CD4-positive, alpha-beta memory T cell (primary cell): ENCODE data around the gene DEFB108B. TPM values are rescaled to one million over a fixed set of nuclear protein-coding genes. Genes with fewer than 3 reads are reported as not detected.
"Not testable (repeated sequence)": the region's sequence is repeated elsewhere in the genome, so short reads cannot be mapped to it uniquely, and the experiment has no call there.

ENCODE experiments used
- CTCF ChIA-PET: fragments of 350-600 bp; sonication (Branson Sonifier 250); formaldehyde crosslinking; loops from one replicate; lab custom pipeline; 2021; ENCODE audit warnings: inconsistent platforms; ENCODE audit not compliant: partially characterized antibody; lab: Charles Lee
- POLR2A ChIA-PET: fragments of 350-600 bp; sonication (Branson Sonifier 250); formaldehyde crosslinking; loops from one replicate; lab custom pipeline; 2021; ENCODE audit not compliant: partially characterized antibody; lab: Charles Lee
- DNase-seq, 5 donors: peaks; one replicate each; pipeline versions ENCODE4 v3.0.0 to v3.0.0-alpha.2; 2020 to 2022; ENCODE audit warnings: mixed read lengths in 1 of 5
- H3K27ac ChIP-seq: one replicate; pipeline ENCODE4 v1.7.0; 2013; ENCODE audit warnings: low read depth, low read length
- H3K27me3 ChIP-seq: 2 replicates; pipeline ENCODE4 v1.7.0; 2013; ENCODE audit warnings: mild to moderate bottlenecking, low read length, moderate library complexity; ENCODE audit not compliant: insufficient read depth
- H3K36me3 ChIP-seq: 2 replicates; pipeline ENCODE4 v1.7.0; 2013; ENCODE audit warnings: mild to moderate bottlenecking, low read length, moderate library complexity; ENCODE audit not compliant: insufficient read depth
- H3K4me1 ChIP-seq: 2 replicates; pipeline ENCODE4 v1.7.0; 2013; ENCODE audit warnings: mild to moderate bottlenecking, low read length, moderate library complexity; ENCODE audit not compliant: insufficient read depth
- H3K4me3 ChIP-seq, 2 donors: one replicate each; pipeline ENCODE4 v1.7.0; 2013; ENCODE audit warnings: low read length in 2 of 2, mild to moderate bottlenecking in 1 of 2
- H3K9me3 ChIP-seq, 2 donors: one replicate each; pipeline ENCODE4 v1.7.0; 2013; ENCODE audit warnings: low read length in 2 of 2, control low read depth in 1 of 2; ENCODE audit not compliant: control insufficient read depth in 1 of 2
- H3K27ac Mint-ChIP-seq, 7 donors: one replicate each; pipeline ENCODE4 v1.8.0; 2020 to 2021; ENCODE audit warnings: mixed read lengths in 7 of 7, mild to moderate bottlenecking in 6 of 7, inconsistent platforms in 3 of 7, moderate library complexity in 3 of 7
- H3K27me3 Mint-ChIP-seq, 2 donors: one replicate each; pipeline ENCODE4 v1.8.0; 2020 to 2021; ENCODE audit warnings: mixed read lengths in 2 of 2
- H3K36me3 Mint-ChIP-seq, 2 donors: one replicate each; pipeline ENCODE4 v1.8.0; 2020 to 2021; ENCODE audit warnings: mixed read lengths in 2 of 2, inconsistent platforms in 1 of 2, mild to moderate bottlenecking in 1 of 2
- H3K4me1 Mint-ChIP-seq, 4 donors: one replicate each; pipeline ENCODE4 v1.8.0; 2020 to 2021; ENCODE audit warnings: mixed read lengths in 4 of 4, mild to moderate bottlenecking in 1 of 4
- H3K4me3 Mint-ChIP-seq, 8 donors: one replicate each; pipeline ENCODE4 v1.8.0; 2020 to 2021; ENCODE audit warnings: mixed read lengths in 8 of 8, mild to moderate bottlenecking in 7 of 8, moderate library complexity in 6 of 8, inconsistent platforms in 3 of 8
- H3K9me3 Mint-ChIP-seq, 8 donors: one replicate each; pipeline ENCODE4 v1.8.0; 2020 to 2021; ENCODE audit warnings: mixed read lengths in 8 of 8, mild to moderate bottlenecking in 5 of 8, inconsistent platforms in 3 of 8, moderate library complexity in 1 of 8
- intact Hi-C: fragments of 100-400 bp; cut with micrococcal nuclease; formaldehyde crosslinking; loops from one replicate; pipeline ENCODE4 v1.15.1; 2023
- polyA plus RNA-seq, 2 donors: library from polyadenylated mRNA; unstranded; fragments of 300-500 nt; fragmentation: Illumina TruSeq; gene quantifications; one replicate each; pipeline ENCODE4 v1.2.3, GENCODE V29; 2021
- total RNA-seq, 2 experiments: library from RNA; stranded (reverse); gene quantifications; one replicate each; pipeline ENCODE4 v1.2.3, GENCODE V29; 2021

The DEFB108B gene
- total and polyA plus RNA-seq, 4 experiments from 2014 or later, result not detected

DNA sequence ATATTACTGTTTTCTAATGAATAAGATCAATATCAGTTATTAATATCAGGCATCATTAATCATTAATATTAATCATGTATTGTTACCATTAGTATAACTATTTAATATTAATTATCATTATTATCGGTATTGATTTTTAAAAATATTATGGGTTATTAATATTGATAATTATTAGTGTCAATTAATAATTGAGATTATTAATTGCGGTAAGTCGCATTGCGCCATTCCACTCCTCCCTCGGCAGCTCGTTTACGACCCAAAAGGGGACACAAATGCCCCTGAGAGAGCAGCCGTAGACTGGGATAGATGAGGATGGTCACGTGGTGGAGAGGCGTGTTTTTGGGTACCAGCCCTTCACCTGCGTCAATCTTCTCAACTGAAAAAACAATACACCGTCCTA is 52.8 kb downstream of the DEFB108B start:
- H3K4me3 ChIP-seq, H3K27ac Mint-ChIP-seq, H3K4me3 Mint-ChIP-seq, H3K9me3 Mint-ChIP-seq, H3K4me1 ChIP-seq, H3K4me1 Mint-ChIP-seq, H3K36me3 ChIP-seq, H3K9me3 ChIP-seq, intact Hi-C loops, CTCF ChIA-PET, H3K27ac ChIP-seq, DNase-seq, H3K27me3 Mint-ChIP-seq, POLR2A ChIA-PET, H3K27me3 ChIP-seq: not testable (repeated sequence)
- H3K36me3 Mint-ChIP-seq, result peaks cover 9 to 11% of the 10 kb centered on the region in 2 donors

Other genes with a start within 250 kb of the DEFB108B start
- gene DEFB131B, start 45.3 kb downstream of the DEFB108B start, total RNA-seq, result not detected
- gene DEFB131B, start 45.3 kb downstream of the DEFB108B start, polyA plus RNA-seq, result not detected
- 10 to 100 TPM; 25.3 to 26.2 TPM for gene XNDC1N, start 95.4 kb downstream of the DEFB108B start, total RNA-seq
- gene XNDC1N, start 95.4 kb downstream of the DEFB108B start, polyA plus RNA-seq, result 1 to 10 TPM; 4.3 to 4.6 TPM
- gene RNF121, start 95.8 kb downstream of the DEFB108B start, total RNA-seq, result 10 to 100 TPM; 28.0 to 33.0 TPM
- 1 to 10 TPM; 7.5 to 8.2 TPM for gene RNF121, start 95.8 kb downstream of the DEFB108B start, polyA plus RNA-seq
- 10 to 100 TPM; 21.4 to 26.2 TPM for gene IL18BP, start 165.7 kb downstream of the DEFB108B start, total RNA-seq
- gene IL18BP, start 165.7 kb downstream of the DEFB108B start, polyA plus RNA-seq, result 10 to 100 TPM; 13.8 to 19.7 TPM
- gene NUMA1, start 247.3 kb downstream of the DEFB108B start, total RNA-seq, result 100 to 1,000 TPM; 376 to 380 TPM
- gene NUMA1, start 247.3 kb downstream of the DEFB108B start, polyA plus RNA-seq, result 100 to 1,000 TPM in 1 of 2 donors, 1 to 10 TPM in 1; 4.0 to 100 TPM
- 1 to 10 TPM; 4.2 to 4.5 TPM for gene LRRC51, start 247.7 kb downstream of the DEFB108B start, total RNA-seq
- 1 to 10 TPM; 4.0 to 5.3 TPM for gene LRRC51, start 247.7 kb downstream of the DEFB108B start, polyA plus RNA-seq